ENCODE data around the gene SHISA6. TPM values are rescaled to one million over a fixed set of nuclear protein-coding genes. Genes with fewer than 3 reads are reported as not detected.

The SHISA6 gene
- total and polyA plus RNA-seq, 2 donors (not counting 1 experiment from before 2014, with no cell fraction given), result not detected

DNA sequence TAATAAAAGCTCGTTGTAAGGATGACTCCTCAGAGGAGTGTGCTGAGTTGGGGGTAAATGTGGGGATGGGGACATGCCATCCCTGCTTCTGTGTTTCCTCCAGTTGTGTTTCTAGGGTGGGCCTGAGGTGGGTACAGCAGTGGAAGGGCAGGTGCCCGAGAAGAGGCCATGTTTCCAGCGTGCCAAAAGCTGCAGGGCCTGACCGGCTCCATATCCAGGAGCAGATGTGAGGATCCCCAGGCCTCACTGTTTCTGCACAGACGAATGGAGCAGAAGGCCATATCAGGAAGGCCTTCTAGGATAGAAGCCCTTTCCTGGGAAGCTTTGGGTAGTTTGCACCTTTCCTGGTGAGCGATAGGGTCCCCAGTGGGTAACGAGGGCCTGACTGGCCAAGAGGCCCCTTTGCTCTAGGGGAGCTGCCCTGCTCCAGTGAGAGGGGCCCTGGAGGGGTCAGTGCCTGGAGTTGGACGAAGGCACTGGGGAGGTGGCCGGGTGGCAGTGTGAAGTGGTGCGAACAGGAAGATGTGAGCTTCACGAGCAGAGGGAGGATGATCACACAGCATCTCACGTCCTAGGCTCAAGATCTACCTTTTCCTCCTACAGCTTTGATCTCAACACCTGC, 62.9 kb downstream of the SHISA6 start:
- no peak overlapping the region for H3K4me2 ChIP-seq (ENCODE audit: extremely low read depth, insufficient read depth, low read length)
- no peak overlapping the region for H3K9ac ChIP-seq (ENCODE audit: insufficient read depth, low read length)
- peaks cover 2% of the 10 kb centered on the region for H3K9me3 ChIP-seq (ENCODE audit: control insufficient read depth, insufficient read depth, low read depth, low read length)
- no peaks in the 10 kb centered on the region for H3K36me3 ChIP-seq (ENCODE audit: control insufficient read depth, insufficient read depth, low read length)
- H4K20me1 ChIP-seq (ENCODE audit: control insufficient read depth, extremely low read depth, insufficient read depth, low read length), result no peaks in the 10 kb centered on the region
- no peak for DNase-seq (ENCODE audit: low read depth in 2 of 2)
- no peaks in the 10 kb centered on the region for H3K79me2 ChIP-seq (ENCODE audit: control insufficient read depth, insufficient read depth, low read length)
- H3K4me3 ChIP-seq (replicated peaks in 1 of 4; ENCODE audit: control extremely low read depth in 1 of 4, insufficient read depth in 1 of 4, low read depth in 3 of 4, low read length in 4 of 4), result no peak overlapping the region
- no peaks in the 10 kb centered on the region for H3K27me3 ChIP-seq (ENCODE audit: control insufficient read depth, insufficient read depth, low read length)
- no peaks in the 10 kb centered on the region for H3K4me1 ChIP-seq (ENCODE audit: control insufficient read depth, extremely low read depth, insufficient read depth, low read length)
- H3K27ac ChIP-seq (ENCODE audit: insufficient read depth, low read length), result no peak overlapping the region
- TF ChIP-seq, protein P1, sequence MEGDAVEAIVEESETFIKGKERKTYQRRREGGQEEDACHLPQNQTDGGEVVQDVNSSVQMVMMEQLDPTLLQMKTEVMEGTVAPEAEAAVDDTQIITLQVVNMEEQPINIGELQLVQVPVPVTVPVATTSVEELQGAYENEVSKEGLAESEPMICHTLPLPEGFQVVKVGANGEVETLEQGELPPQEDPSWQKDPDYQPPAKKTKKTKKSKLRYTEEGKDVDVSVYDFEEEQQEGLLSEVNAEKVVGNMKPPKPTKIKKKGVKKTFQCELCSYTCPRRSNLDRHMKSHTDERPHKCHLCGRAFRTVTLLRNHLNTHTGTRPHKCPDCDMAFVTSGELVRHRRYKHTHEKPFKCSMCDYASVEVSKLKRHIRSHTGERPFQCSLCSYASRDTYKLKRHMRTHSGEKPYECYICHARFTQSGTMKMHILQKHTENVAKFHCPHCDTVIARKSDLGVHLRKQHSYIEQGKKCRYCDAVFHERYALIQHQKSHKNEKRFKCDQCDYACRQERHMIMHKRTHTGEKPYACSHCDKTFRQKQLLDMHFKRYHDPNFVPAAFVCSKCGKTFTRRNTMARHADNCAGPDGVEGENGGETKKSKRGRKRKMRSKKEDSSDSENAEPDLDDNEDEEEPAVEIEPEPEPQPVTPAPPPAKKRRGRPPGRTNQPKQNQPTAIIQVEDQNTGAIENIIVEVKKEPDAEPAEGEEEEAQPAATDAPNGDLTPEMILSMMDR (conservative IDR thresholded peaks at IDR 0.05 in 1 of 2, IDR thresholded peaks at IDR 0.05 in 1 of 2; ENCODE audit: low read depth in 1 of 2, low read length in 2 of 2), result no peak
- TF ChIP-seq EZH2 (IDR thresholded peaks at IDR 0.05; ENCODE audit: low read length, missing control alignments), result no peak
- no peak overlapping the region for H2AFZ ChIP-seq (ENCODE audit: low read length)

DNA sequence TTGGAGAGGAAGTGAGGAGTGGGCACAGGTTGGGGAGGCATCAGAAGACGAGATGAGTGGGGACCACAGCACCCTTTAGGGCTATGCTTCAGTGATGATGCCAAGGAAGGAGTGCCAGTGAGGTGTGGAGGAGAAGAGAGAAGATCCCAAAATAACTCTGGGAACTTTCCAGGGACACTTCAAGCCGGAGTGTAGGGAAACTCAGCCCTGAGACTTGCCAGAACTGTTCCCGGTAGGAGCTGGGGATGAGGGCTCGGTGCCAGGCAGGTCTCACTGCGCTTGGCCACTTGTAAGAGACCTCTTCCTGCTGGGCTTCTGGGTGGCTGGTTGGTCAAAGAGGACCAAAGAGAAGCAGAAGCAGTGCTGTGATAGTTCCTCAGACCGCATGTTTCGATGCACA, 63.6 kb downstream of the SHISA6 start:
- H3K36me3 ChIP-seq (ENCODE audit: control insufficient read depth, insufficient read depth, low read length), result no peaks in the 10 kb centered on the region
- H3K79me2 ChIP-seq (ENCODE audit: control insufficient read depth, insufficient read depth, low read length), result no peaks in the 10 kb centered on the region
- no peak overlapping the region for H2AFZ ChIP-seq (ENCODE audit: low read length)
- no peak overlapping the region for H3K4me2 ChIP-seq (ENCODE audit: extremely low read depth, insufficient read depth, low read length)
- H3K27me3 ChIP-seq (ENCODE audit: control insufficient read depth, insufficient read depth, low read length), result no peaks in the 10 kb centered on the region
- H4K20me1 ChIP-seq (ENCODE audit: control insufficient read depth, extremely low read depth, insufficient read depth, low read length), result no peaks in the 10 kb centered on the region
- no peaks in the 10 kb centered on the region for H3K4me1 ChIP-seq (ENCODE audit: control insufficient read depth, extremely low read depth, insufficient read depth, low read length)
- H3K27ac ChIP-seq (ENCODE audit: insufficient read depth, low read length), result no peak overlapping the region
- peaks cover 2% of the 10 kb centered on the region for H3K9me3 ChIP-seq (ENCODE audit: control insufficient read depth, insufficient read depth, low read depth, low read length)
- H3K4me3 ChIP-seq (replicated peaks in 1 of 4; ENCODE audit: control extremely low read depth in 1 of 4, insufficient read depth in 1 of 4, low read depth in 3 of 4, low read length in 4 of 4), result no peak overlapping the region
- H3K9ac ChIP-seq (ENCODE audit: insufficient read depth, low read length), result no peak overlapping the region
- TF ChIP-seq, protein P1 (conservative IDR thresholded peaks at IDR 0.05 in 1 of 2, IDR thresholded peaks at IDR 0.05 in 1 of 2; ENCODE audit: low read depth in 1 of 2, low read length in 2 of 2), result no peak
- TF ChIP-seq EZH2 (IDR thresholded peaks at IDR 0.05; ENCODE audit: low read length, missing control alignments), result no peak
- no peak for DNase-seq (ENCODE audit: low read depth in 2 of 2)

DNA sequence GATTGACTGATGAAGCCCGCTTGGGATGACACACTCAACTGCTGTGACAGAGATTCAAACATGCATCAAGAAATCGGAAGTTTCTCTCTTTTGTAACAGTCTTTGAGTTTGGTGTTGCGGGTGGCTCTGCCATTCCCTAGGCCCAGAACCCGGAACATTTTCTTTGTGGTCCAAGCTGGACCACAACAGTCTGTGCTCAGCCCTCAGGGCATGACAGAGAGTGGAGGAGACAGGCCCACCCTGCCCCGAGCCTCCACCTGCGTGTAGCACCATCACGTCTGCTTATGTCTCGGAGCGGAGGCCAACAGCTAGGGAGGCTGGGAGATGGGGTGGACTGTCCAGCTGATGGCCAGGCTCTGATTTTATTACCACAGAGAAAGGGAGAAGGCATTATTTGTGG, 64.5 kb downstream of the SHISA6 start:
- H3K4me1 ChIP-seq (ENCODE audit: control insufficient read depth, extremely low read depth, insufficient read depth, low read length), result no peaks in the 10 kb centered on the region
- no peaks in the 10 kb centered on the region for H4K20me1 ChIP-seq (ENCODE audit: control insufficient read depth, extremely low read depth, insufficient read depth, low read length)
- H3K4me3 ChIP-seq (replicated peaks in 1 of 4; ENCODE audit: control extremely low read depth in 1 of 4, insufficient read depth in 1 of 4, low read depth in 3 of 4, low read length in 4 of 4), result no peak overlapping the region
- H3K27ac ChIP-seq (ENCODE audit: insufficient read depth, low read length), result no peak overlapping the region
- H3K79me2 ChIP-seq (ENCODE audit: control insufficient read depth, insufficient read depth, low read length), result no peaks in the 10 kb centered on the region
- no peak overlapping the region for H3K4me2 ChIP-seq (ENCODE audit: extremely low read depth, insufficient read depth, low read length)
- TF ChIP-seq EZH2 (IDR thresholded peaks at IDR 0.05; ENCODE audit: low read length, missing control alignments), result no peak
- TF ChIP-seq, protein P1 (conservative IDR thresholded peaks at IDR 0.05 in 1 of 2, IDR thresholded peaks at IDR 0.05 in 1 of 2; ENCODE audit: low read depth in 1 of 2, low read length in 2 of 2), result no peak
- no peak for DNase-seq (ENCODE audit: low read depth in 2 of 2)
- peaks cover 2% of the 10 kb centered on the region for H3K9me3 ChIP-seq (ENCODE audit: control insufficient read depth, insufficient read depth, low read depth, low read length)
- H2AFZ ChIP-seq (ENCODE audit: low read length), result no peak overlapping the region
- no peak overlapping the region for H3K9ac ChIP-seq (ENCODE audit: insufficient read depth, low read length)
- no peaks in the 10 kb centered on the region for H3K27me3 ChIP-seq (ENCODE audit: control insufficient read depth, insufficient read depth, low read length)
- no peaks in the 10 kb centered on the region for H3K36me3 ChIP-seq (ENCODE audit: control insufficient read depth, insufficient read depth, low read length)

All from fibroblast of lung (primary cell).